K562 (cell line): ENCODE data around the gene CPLX1. TPM values are rescaled to one million over a fixed set of nuclear protein-coding genes. Genes with fewer than 3 reads are reported as not detected.

Source experiments
- ATAC-seq: fragments of 200-7000 bp; cut with Tn5 transposase; 3 replicates; pipeline ENCODE4 v1.9.1; 2020; ENCODE audit warnings: moderate library complexity
- BruUV-seq: library from RNA; stranded (reverse); fragments of 400-500 nt; replicated peaks from 2 replicates; lab custom pipeline; 2021; lab: Mats Ljungman, UMichigan
- CTCF ChIA-PET: fragments of 300-600 bp; formaldehyde crosslinking; extraction: SDS; loops from one replicate; lab custom pipeline; 2021; ENCODE audit warnings: low intra/inter-chr PET ratio; lab: Yijun Ruan, JAX
- POLR2A ChIA-PET: fragments of 300-600, 350-650 bp; sonication (Branson Sonifier 250); formaldehyde crosslinking; extraction: SDS; loops from one replicate; lab custom pipeline; 2021; ENCODE audit warnings: antibody characterized with exemption, inconsistent platforms; lab: Yijun Ruan, JAX
- DNase-seq, 4 experiments: peaks; one replicate each; pipeline versions ENCODE4 v3.0.0 to v3.0.0-alpha.2; 2011 to 2018; ENCODE audit warnings: low spot score in 3 of 4, mixed read lengths in 3 of 4; ENCODE audit errors: extremely low read depth in 1 of 4
- FAIRE-seq: peaks from 2 replicates; lab custom pipeline; 2011; peaks lifted over from hg19 to GRCh38; lab: Jason Lieb, UNC
- H2AFZ ChIP-seq: 2 replicates; pipeline ENCODE4 v1.6.0; 2011; ENCODE audit warnings: low read depth, low read length, control low read depth, inconsistent platforms
- H3K27ac ChIP-seq: fragments of 200-600 bp; 3 replicates; pipeline ENCODE4 v1.8.0; 2011; ENCODE audit warnings: low read depth, mild to moderate bottlenecking, control low read depth, inconsistent platforms, low read length, moderate library complexity, mixed read lengths; ENCODE audit errors: extremely low read depth
- H3K27me3 ChIP-seq, 2 experiments: fragments of 300-600 bp in 1 of 2; 2 replicates in 1 of 2; 3 replicates in 1 of 2; pipeline versions ENCODE4 v1.6.0 to v1.8.0; 2011; ENCODE audit warnings: inconsistent platforms in 2 of 2, low read length in 2 of 2, mild to moderate bottlenecking in 1 of 2, mixed read lengths in 1 of 2, moderate library complexity in 1 of 2; ENCODE audit not compliant: control insufficient read depth in 2 of 2, insufficient read depth in 2 of 2
- H3K36me3 ChIP-seq: fragments of 300-600 bp; 3 replicates; pipeline ENCODE4 v1.8.0; 2011; ENCODE audit warnings: mild to moderate bottlenecking, low read length, inconsistent platforms; ENCODE audit not compliant: control insufficient read depth, insufficient read depth
- H3K4me1 ChIP-seq, 2 experiments: fragments of 200-600 bp in 1 of 2; replicated peaks in 1 of 2; 2 replicates in 1 of 2; 3 replicates in 1 of 2; pipeline versions ENCODE4 v1.5.1 to v1.8.0; 2011; ENCODE audit warnings: inconsistent platforms in 2 of 2, low read length in 2 of 2, mild to moderate bottlenecking in 1 of 2, mixed read lengths in 1 of 2, moderate library complexity in 1 of 2; ENCODE audit not compliant: control insufficient read depth in 2 of 2, insufficient read depth in 2 of 2
- H3K4me2 ChIP-seq: 2 replicates; pipeline ENCODE4 v1.6.1; 2011; ENCODE audit warnings: low read length, control low read depth, inconsistent platforms, mixed read lengths; ENCODE audit not compliant: insufficient read depth
- H3K4me3 ChIP-seq: fragments of 200-600 bp; sonication (generic), shearing (Covaris generic); 2 replicates; pipeline ENCODE4 v1.5.1; 2016; ENCODE audit warnings: control low read depth, inconsistent platforms
- H3K79me2 ChIP-seq: fragments of 200-600 bp; 3 replicates; pipeline ENCODE4 v1.8.0; 2011; ENCODE audit warnings: low read length, inconsistent platforms; ENCODE audit not compliant: control insufficient read depth, insufficient read depth
- H3K9ac ChIP-seq, 2 experiments: 2 replicates each; pipeline versions ENCODE4 v1.6.0 to v1.6.1; 2011; ENCODE audit warnings: low read depth in 2 of 2, low read length in 2 of 2, control low read depth in 1 of 2, inconsistent platforms in 1 of 2, mild to moderate bottlenecking in 1 of 2, mixed read lengths in 1 of 2; ENCODE audit not compliant: insufficient read depth in 1 of 2
- H3K9me1 ChIP-seq: one replicate; pipeline ENCODE4 v1.6.0; 2011; ENCODE audit warnings: inconsistent platforms, mild to moderate bottlenecking, low read length, moderate library complexity; ENCODE audit not compliant: control insufficient read depth, insufficient read depth
- H3K9me3 ChIP-seq: replicated peaks from 2 replicates; pipeline ENCODE4 v1.5.1; 2011; ENCODE audit warnings: low read depth, low read length, inconsistent platforms; ENCODE audit not compliant: control insufficient read depth, insufficient read depth
- H4K20me1 ChIP-seq: replicated peaks from 2 replicates; pipeline ENCODE4 v1.6.1; 2011; ENCODE audit warnings: low read length, inconsistent platforms, mixed read lengths; ENCODE audit not compliant: control insufficient read depth, insufficient read depth
- HDAC2 ChIP-seq: fragments of 450-650 bp; IDR thresholded peaks from 2 replicates; pipeline ENCODE4 v1.6.1; 2016; ENCODE audit warnings: mild to moderate bottlenecking
- KDM5B ChIP-seq: fragments of 200-600 bp; sonication (generic); IDR thresholded peaks from 2 replicates; pipeline ENCODE4 v1.6.1; 2012; ENCODE audit warnings: low read depth, mild to moderate bottlenecking, moderate library complexity, low read length, control low read depth, inconsistent platforms; ENCODE audit not compliant: insufficient replicate concordance
- POLR2G ChIP-seq: fragments of 200-400 bp; formaldehyde crosslinking; IDR thresholded peaks from 2 replicates; pipeline ENCODE4 v1.6.1; 2017; ENCODE audit warnings: low read depth, mild to moderate bottlenecking, antibody characterized with exemption, low read length, moderate library complexity
- RBM22 ChIP-seq: fragments of 200-400 bp; formaldehyde crosslinking; IDR thresholded peaks from 2 replicates; pipeline ENCODE4 v1.6.1; 2018; ENCODE audit warnings: low read length, low read depth; ENCODE audit not compliant: poor library complexity, severe bottlenecking
- TCF7 ChIP-seq: sonication (generic); IDR thresholded peaks from 2 replicates; pipeline ENCODE4 v1.6.1; 2016; ENCODE audit warnings: antibody characterized with exemption, borderline replicate concordance
- THRAP3 ChIP-seq: fragments of 450-650 bp; IDR thresholded peaks from 2 replicates; pipeline ENCODE4 v1.6.1; 2016; ENCODE audit warnings: mild to moderate bottlenecking, inconsistent platforms, borderline replicate concordance
- ZBTB12 ChIP-seq: fragments of 250-450 bp; sonication (Bioruptor Pico); IDR thresholded peaks from 2 replicates; pipeline ENCODE4 v1.4.0; 2020
- ZNF23 ChIP-seq: fragments of 250-450 bp; sonication (Bioruptor Pico); IDR thresholded peaks from 2 replicates; pipeline ENCODE4 v1.4.0; 2020; ENCODE audit warnings: mild to moderate bottlenecking
- ZNF239 ChIP-seq: fragments of 250-450 bp; sonication (Bioruptor Pico); IDR thresholded peaks from 2 replicates; pipeline ENCODE4 v1.4.0; 2020; ENCODE audit warnings: mild to moderate bottlenecking
- WGBS: fragments of 100-300 bp; shearing (Covaris generic); methylation state at CpG from one replicate; pipeline ENCODE4 v1.1.6; 2016; ENCODE audit warnings: low coverage, mixed read lengths; ENCODE audit not compliant: insufficient coverage; ENCODE audit errors: missing lambda C conversion rate; 5-methylcytosine and 5-hydroxymethylcytosine counted together
- in situ Hi-C: fragments of 300-500 bp; cut with MboI; formaldehyde crosslinking; loops from 4 replicates; pipeline ENCODE4 v1.15.0; 2018; ENCODE audit warnings: inconsistent platforms, mixed read lengths
- intact Hi-C: fragments of 100-400 bp; cut with micrococcal nuclease; formaldehyde crosslinking; loops from 2 replicates; pipeline ENCODE4 v1.14.2; 2022
- polyA plus RNA-seq, 8 experiments: library from polyadenylated mRNA; depleted of rRNA in 4 of 8; stranded (reverse) in 5 of 8; unstranded in 3 of 8; fragments of >200 nt; fragmentation: Nextera tagmentation in 2 of 8; fragmentation: Illumina TruSeq in 1 of 8; extraction: Ambion mirVana in 2 of 8; extraction: Trizol in 1 of 8; gene quantifications; 2 replicates each; pipeline versions ENCODE4 v1.2.1 to v1.2.3, GENCODE V29; 2011 to 2014; ENCODE audit warnings: inconsistent platforms in 1 of 8, missing spikeins in 1 of 8
- total RNA-seq, 7 experiments: library from RNA; depleted of rRNA in 6 of 7; stranded (reverse); fragments of >200 nt in 6 of 7; fragmentation: Illumina TruSeq in 2 of 7; extraction: Trizol in 2 of 7; gene quantifications; 2 replicates each; pipeline versions ENCODE4 v1.2.1 to v1.2.3, GENCODE V29; 2011 to 2021; ENCODE audit warnings: low replicate concordance in 1 of 7
- TF ChIP-seq, protein P1 (sequence below): fragments of 250-450 bp; sonication (Bioruptor Pico); IDR thresholded peaks from 2 replicates; pipeline ENCODE4 v1.4.0; 2020; ENCODE audit warnings: mild to moderate bottlenecking
- TF ChIP-seq, protein P2 (sequence below), 2 experiments: fragments of 200-800 bp in 1 of 2; sonication (Bioruptor generic) in 1 of 2; sonication (generic) in 1 of 2; formaldehyde crosslinking in 1 of 2; IDR thresholded peaks in 1 of 2; conservative IDR thresholded peaks in 1 of 2; 2 replicates each; pipeline versions ENCODE4 v1.5.0 to v1.6.1; 2016 to 2020; ENCODE audit warnings: missing compliant biosample characterization in 1 of 2, missing genetic modification characterization in 1 of 2, missing genetic modification reagents in 1 of 2
- TF ChIP-seq, protein P3 (sequence below): IDR thresholded peaks from 3 replicates; pipeline ENCODE4 v1.6.1; 2011; ENCODE audit warnings: borderline replicate concordance, mild to moderate bottlenecking; ENCODE audit not compliant: insufficient read length, insufficient read depth
- TF ChIP-seq, protein P4 (sequence below): fragments of 200-800 bp; sonication (Bioruptor generic); IDR thresholded peaks from 2 replicates; pipeline ENCODE4 v1.6.1; 2017; ENCODE audit warnings: missing genetic modification characterization, missing compliant biosample characterization

The CPLX1 gene
- total and polyA plus RNA-seq, 9 of the 15 experiments (the other 6 are each of a cell fraction or from before 2014, with no cell fraction given): 0.03 to 3.3 (median 0.17) TPM; not detected in 2

GRCh38 chr4:853416-853781 lies 27.5 kb upstream of the CPLX1 start:
- CTCF ChIA-PET: no interaction called here
- no peaks in the 10 kb centered on the region for H3K9me3 ChIP-seq
- WGBS: 90% methylated on average over 9 of the region's 33 CpGs
- TF ChIP-seq POLR2G: peak; percentile 47
- no peak for TF ChIP-seq TCF7
- TF ChIP-seq, protein P1, sequence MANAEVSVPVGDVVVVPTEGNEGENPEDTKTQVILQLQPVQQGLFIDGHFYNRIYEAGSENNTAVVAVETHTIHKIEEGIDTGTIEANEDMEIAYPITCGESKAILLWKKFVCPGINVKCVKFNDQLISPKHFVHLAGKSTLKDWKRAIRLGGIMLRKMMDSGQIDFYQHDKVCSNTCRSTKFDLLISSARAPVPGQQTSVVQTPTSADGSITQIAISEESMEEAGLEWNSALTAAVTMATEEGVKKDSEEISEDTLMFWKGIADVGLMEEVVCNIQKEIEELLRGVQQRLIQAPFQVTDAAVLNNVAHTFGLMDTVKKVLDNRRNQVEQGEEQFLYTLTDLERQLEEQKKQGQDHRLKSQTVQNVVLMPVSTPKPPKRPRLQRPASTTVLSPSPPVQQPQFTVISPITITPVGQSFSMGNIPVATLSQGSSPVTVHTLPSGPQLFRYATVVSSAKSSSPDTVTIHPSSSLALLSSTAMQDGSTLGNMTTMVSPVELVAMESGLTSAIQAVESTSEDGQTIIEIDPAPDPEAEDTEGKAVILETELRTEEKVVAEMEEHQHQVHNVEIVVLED (CRISPR knock-in tag): no peak
- TF ChIP-seq, protein P2, sequence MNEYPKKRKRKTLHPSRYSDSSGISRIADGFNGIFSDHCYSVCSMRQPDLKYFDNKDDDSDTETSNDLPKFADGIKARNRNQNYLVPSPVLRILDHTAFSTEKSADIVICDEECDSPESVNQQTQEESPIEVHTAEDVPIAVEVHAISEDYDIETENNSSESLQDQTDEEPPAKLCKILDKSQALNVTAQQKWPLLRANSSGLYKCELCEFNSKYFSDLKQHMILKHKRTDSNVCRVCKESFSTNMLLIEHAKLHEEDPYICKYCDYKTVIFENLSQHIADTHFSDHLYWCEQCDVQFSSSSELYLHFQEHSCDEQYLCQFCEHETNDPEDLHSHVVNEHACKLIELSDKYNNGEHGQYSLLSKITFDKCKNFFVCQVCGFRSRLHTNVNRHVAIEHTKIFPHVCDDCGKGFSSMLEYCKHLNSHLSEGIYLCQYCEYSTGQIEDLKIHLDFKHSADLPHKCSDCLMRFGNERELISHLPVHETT (CRISPR knock-in tag; conservative IDR thresholded peaks at IDR 0.05 in 1 of 2, IDR thresholded peaks at IDR 0.05 in 1 of 2): no peak
- TF ChIP-seq ZNF23 (CRISPR knock-in tag): no peak
- TF ChIP-seq ZNF239: no peak
- TF ChIP-seq, protein P3, sequence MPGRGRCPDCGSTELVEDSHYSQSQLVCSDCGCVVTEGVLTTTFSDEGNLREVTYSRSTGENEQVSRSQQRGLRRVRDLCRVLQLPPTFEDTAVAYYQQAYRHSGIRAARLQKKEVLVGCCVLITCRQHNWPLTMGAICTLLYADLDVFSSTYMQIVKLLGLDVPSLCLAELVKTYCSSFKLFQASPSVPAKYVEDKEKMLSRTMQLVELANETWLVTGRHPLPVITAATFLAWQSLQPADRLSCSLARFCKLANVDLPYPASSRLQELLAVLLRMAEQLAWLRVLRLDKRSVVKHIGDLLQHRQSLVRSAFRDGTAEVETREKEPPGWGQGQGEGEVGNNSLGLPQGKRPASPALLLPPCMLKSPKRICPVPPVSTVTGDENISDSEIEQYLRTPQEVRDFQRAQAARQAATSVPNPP: no peak
- no peak for TF ChIP-seq HDAC2
- no peak for TF ChIP-seq KDM5B
- TF ChIP-seq RBM22: peak; percentile 28
- TF ChIP-seq, protein P4, sequence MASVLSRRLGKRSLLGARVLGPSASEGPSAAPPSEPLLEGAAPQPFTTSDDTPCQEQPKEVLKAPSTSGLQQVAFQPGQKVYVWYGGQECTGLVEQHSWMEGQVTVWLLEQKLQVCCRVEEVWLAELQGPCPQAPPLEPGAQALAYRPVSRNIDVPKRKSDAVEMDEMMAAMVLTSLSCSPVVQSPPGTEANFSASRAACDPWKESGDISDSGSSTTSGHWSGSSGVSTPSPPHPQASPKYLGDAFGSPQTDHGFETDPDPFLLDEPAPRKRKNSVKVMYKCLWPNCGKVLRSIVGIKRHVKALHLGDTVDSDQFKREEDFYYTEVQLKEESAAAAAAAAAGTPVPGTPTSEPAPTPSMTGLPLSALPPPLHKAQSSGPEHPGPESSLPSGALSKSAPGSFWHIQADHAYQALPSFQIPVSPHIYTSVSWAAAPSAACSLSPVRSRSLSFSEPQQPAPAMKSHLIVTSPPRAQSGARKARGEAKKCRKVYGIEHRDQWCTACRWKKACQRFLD (CRISPR knock-in tag): no peak
- TF ChIP-seq ZBTB12 (CRISPR knock-in tag): no peak
- TF ChIP-seq THRAP3: no peak

More at GRCh38 chr4:853416-853781, 27.5 kb upstream of the CPLX1 start:
- H3K9ac ChIP-seq: no peak overlapping the region
- no TSS peak for BruUV-seq
- no peaks in the 10 kb centered on the region for H3K9me1 ChIP-seq
- H3K36me3 ChIP-seq: peaks cover 62% of the 10 kb centered on the region; the same call in 2 of the 3 replicates
- no peaks in the 10 kb centered on the region for H3K27me3 ChIP-seq
- H3K79me2 ChIP-seq: no peaks in the 10 kb centered on the region
- ATAC-seq: no peak
- FAIRE-seq: no peak
- DNase-seq: no peak
- H2AFZ ChIP-seq: no peak overlapping the region
- in situ Hi-C loops (no loop called here), intact Hi-C loops (no loop called here)
- no peak overlapping the region for H3K4me2 ChIP-seq
- H3K27ac ChIP-seq: no peak overlapping the region
- no peak overlapping the region for H3K4me3 ChIP-seq
- H4K20me1 ChIP-seq: no peaks in the 10 kb centered on the region
- peaks cover 0 to 19% of the 10 kb centered on the region in 2 experiments; a peak in 2 of 5 replicates for H3K4me1 ChIP-seq
- POLR2A ChIA-PET: no interaction called here
